Activated naive CD4-positive, alpha-beta T cell treated with anti-CD3 and anti-CD28 coated beads, Interleukin-2, amount 50 U/mL, for 72 hours (primary cell): ENCODE data around the gene C1QTNF1. TPM values are rescaled to one million over a fixed set of nuclear protein-coding genes. Genes with fewer than 3 reads are reported as not detected.
A peak's percentile ranks its signal among the peaks of the same experiment; 100 is the strongest.

Source experiments
- ATAC-seq, 2 donors: fragments of 150-1000 bp; cut with Tn5 transposase; 2 replicates each; pipeline ENCODE4 v1.10.0; 2021; ENCODE audit warnings: mild to moderate bottlenecking in 2 of 2, moderate library complexity in 2 of 2
- DNase-seq, 2 donors: peaks; one replicate each; pipeline ENCODE4 v3.0.0; 2021 to 2022; ENCODE audit warnings: low spot score in 2 of 2
- H3K27ac Mint-ChIP-seq, 2 donors: one replicate each; pipeline ENCODE4 v1.8.0; 2022; ENCODE audit warnings: mild to moderate bottlenecking in 2 of 2, mixed read lengths in 2 of 2
- H3K36me3 Mint-ChIP-seq, 2 donors: one replicate each; pipeline ENCODE4 v1.8.0; 2022; ENCODE audit warnings: mixed read lengths in 2 of 2
- H3K9me3 Mint-ChIP-seq, 2 donors: one replicate each; pipeline ENCODE4 v1.8.0; 2022; ENCODE audit warnings: mixed read lengths in 2 of 2
- total RNA-seq, 2 donors: library from RNA; stranded (reverse); gene quantifications; one replicate each; pipeline ENCODE4 v1.2.3, GENCODE V29; 2022

Gene C1QTNF1
- total RNA-seq, 2 donors from 2014 or later: not detected

GRCh38 chr17:79041041-79041570 lies 17.1 kb downstream of the C1QTNF1 start:
- Mint-ChIP-seq H3K27ac (no peak overlapping the region), H3K9me3 (peaks cover 0 to 3% of the 10 kb centered on the region in 2 donors), H3K36me3 (no peaks in the 10 kb centered on the region)
- DNase-seq (no peak), ATAC-seq (no peak)

- peak in 1 of 2 donors; percentile 46 for ATAC-seq
These were observed 17.9 kb downstream of the C1QTNF1 start for GRCh38 chr17:79041723-79042420.

GRCh38 chr17:79042421-79043190 lies 18.6 kb downstream of the C1QTNF1 start:
- DNase-seq (peak in 1 of 2 donors; percentile 77), ATAC-seq (peak; percentile 53 to 76)
- Mint-ChIP-seq H3K36me3 (no peaks in the 10 kb centered on the region), H3K9me3 (peaks cover 0 to 3% of the 10 kb centered on the region in 2 donors), H3K27ac (no peak overlapping the region)

More at GRCh38 chr17:79041723-79042420, 17.9 kb downstream of the C1QTNF1 start:
- no peak for DNase-seq
- Mint-ChIP-seq H3K9me3 (peaks cover 0 to 3% of the 10 kb centered on the region in 2 donors), H3K27ac (no peak overlapping the region), H3K36me3 (no peaks in the 10 kb centered on the region)

- Mint-ChIP-seq H3K9me3 (peaks cover 0 to 3% of the 10 kb centered on the region in 2 donors), H3K27ac (no peak overlapping the region), H3K36me3 (no peaks in the 10 kb centered on the region)
- ATAC-seq: no peak
- DNase-seq: no peak
These were observed 19.4 kb downstream of the C1QTNF1 start for GRCh38 chr17:79043191-79043930.

GRCh38 chr17:79043931-79044320 lies 20.0 kb downstream of the C1QTNF1 start:
- ATAC-seq: no peak
- H3K27ac Mint-ChIP-seq: no peak overlapping the region
- no peak for DNase-seq
- H3K36me3 Mint-ChIP-seq: no peaks in the 10 kb centered on the region
- peaks cover 0 to 3% of the 10 kb centered on the region in 2 donors for H3K9me3 Mint-ChIP-seq

GRCh38 chr17:79044462-79044861 lies 20.5 kb downstream of the C1QTNF1 start:
- Mint-ChIP-seq H3K36me3 (no peaks in the 10 kb centered on the region), H3K9me3 (peaks cover 0 to 3% of the 10 kb centered on the region in 2 donors), H3K27ac (no peak overlapping the region)
- no peak for DNase-seq
- no peak for ATAC-seq

GRCh38 chr17:79045001-79045729 lies 21.2 kb downstream of the C1QTNF1 start:
- H3K27ac Mint-ChIP-seq: no peak overlapping the region
- no peak for ATAC-seq
- DNase-seq: no peak
- H3K9me3 Mint-ChIP-seq: peaks cover 0 to 3% of the 10 kb centered on the region in 2 donors
- no peaks in the 10 kb centered on the region for H3K36me3 Mint-ChIP-seq

- DNase-seq (peak in 1 of 2 donors; percentile 75), ATAC-seq (peak; percentile 79 to 80)
- H3K27ac Mint-ChIP-seq: peak overlapping the region in 1 of 2 donors; percentile 62
- no peaks in the 10 kb centered on the region for H3K36me3 Mint-ChIP-seq
- peaks cover 0 to 3% of the 10 kb centered on the region in 2 donors for H3K9me3 Mint-ChIP-seq
These were observed 21.9 kb downstream of the C1QTNF1 start for GRCh38 chr17:79045842-79046196.

GRCh38 chr17:79046197-79046915 lies 22.4 kb downstream of the C1QTNF1 start:
- ATAC-seq: peak in 1 of 2 donors; percentile 18
- H3K36me3 Mint-ChIP-seq: no peaks in the 10 kb centered on the region

GRCh38 chr17:79046916-79047280 lies 22.9 kb downstream of the C1QTNF1 start:
- DNase-seq (no peak), ATAC-seq (no peak)
- peaks cover 0 to 3% of the 10 kb centered on the region in 2 donors for H3K9me3 Mint-ChIP-seq
- H3K27ac Mint-ChIP-seq: no peak overlapping the region
- no peaks in the 10 kb centered on the region for H3K36me3 Mint-ChIP-seq

More at GRCh38 chr17:79046197-79046915, 22.4 kb downstream of the C1QTNF1 start:
- H3K27ac Mint-ChIP-seq: peak overlapping the region in 1 of 2 donors; percentile 62
- peaks cover 0 to 3% of the 10 kb centered on the region in 2 donors for H3K9me3 Mint-ChIP-seq
- DNase-seq: no peak

GRCh38 chr17:79047291-79047920 lies 23.4 kb downstream of the C1QTNF1 start:
- no peaks in the 10 kb centered on the region for H3K36me3 Mint-ChIP-seq

GRCh38 chr17:79047923-79048825 lies 24.2 kb downstream of the C1QTNF1 start:
- Mint-ChIP-seq H3K27ac (no peak overlapping the region), H3K36me3 (no peaks in the 10 kb centered on the region), H3K9me3 (peaks cover 0 to 1% of the 10 kb centered on the region in 2 donors)
- no peak for ATAC-seq
- no peak for DNase-seq

More at GRCh38 chr17:79047291-79047920, 23.4 kb downstream of the C1QTNF1 start:
- Mint-ChIP-seq H3K9me3 (peaks cover 0 to 3% of the 10 kb centered on the region in 2 donors), H3K27ac (no peak overlapping the region)
- ATAC-seq: no peak
- no peak for DNase-seq

- H3K36me3 Mint-ChIP-seq: peaks cover 8% of the 10 kb centered on the region in 2 donors
- H3K9me3 Mint-ChIP-seq: peaks cover 4 to 7% of the 10 kb centered on the region in 2 donors
- peak overlapping the region in 1 of 2 donors; percentile 22 for H3K27ac Mint-ChIP-seq
- ATAC-seq (no peak), DNase-seq (no peak)
These were observed 25.1 kb downstream of the C1QTNF1 start for GRCh38 chr17:79048826-79049755.
